MV-4-11 (cell line): Measurements from ENCODE around the gene SMIM29.
A peak's percentile ranks its signal among the peaks of the same experiment; 100 is the strongest.
"Not testable (repeated sequence)": the region's sequence is repeated elsewhere in the genome, so short reads cannot be mapped to it uniquely, and the experiment has no call there.

Source experiments
- DNase-seq: peaks from one replicate; lab custom pipeline; 2025; lab: John Stamatoyannopoulos, UW

The SMIM29 gene

DNA sequence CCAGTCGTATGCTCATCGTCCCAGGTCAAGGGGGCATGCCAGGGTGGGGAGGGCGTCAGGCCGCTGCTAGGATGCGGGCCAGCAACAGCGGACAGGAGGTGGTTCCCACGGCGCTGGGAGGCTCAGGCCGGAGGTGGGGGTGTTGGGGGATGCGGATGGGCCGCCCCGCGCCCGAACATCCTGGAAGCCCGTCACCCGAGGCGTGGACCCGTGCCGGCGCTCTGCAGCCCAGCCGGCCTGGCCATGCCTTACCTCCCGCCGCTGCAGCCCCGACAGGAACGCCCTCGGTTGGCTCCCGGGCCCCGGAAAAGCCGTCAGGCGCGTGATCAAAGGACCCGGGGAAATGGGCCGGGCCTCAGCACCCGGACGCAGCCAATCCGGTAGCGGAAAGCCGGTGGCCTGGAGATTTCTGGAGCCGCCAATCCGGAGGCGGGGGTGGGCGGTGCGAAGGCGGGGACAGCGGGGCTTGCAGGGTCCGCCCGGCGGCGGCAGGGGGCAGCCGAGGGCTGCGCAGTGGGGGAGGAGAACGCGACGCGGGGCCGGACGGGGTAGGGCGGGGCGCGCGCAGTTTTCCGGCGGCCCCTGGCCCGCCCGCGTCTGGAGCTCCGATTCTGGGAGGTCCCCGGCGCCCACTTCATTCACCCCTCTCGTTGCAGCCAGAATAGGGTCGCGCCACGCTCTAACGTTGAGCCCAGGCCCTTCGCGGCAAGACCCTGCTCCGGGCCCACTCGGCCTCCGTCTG, at the start of gene SMIM29:
Gene SMIM29 (minus strand): TSS at position 280 of the 742 bp plus-strand sequence. CDS start 1,215 bp downstream, outside the sequence.
- peak; percentile 86 for DNase-seq

DNA sequence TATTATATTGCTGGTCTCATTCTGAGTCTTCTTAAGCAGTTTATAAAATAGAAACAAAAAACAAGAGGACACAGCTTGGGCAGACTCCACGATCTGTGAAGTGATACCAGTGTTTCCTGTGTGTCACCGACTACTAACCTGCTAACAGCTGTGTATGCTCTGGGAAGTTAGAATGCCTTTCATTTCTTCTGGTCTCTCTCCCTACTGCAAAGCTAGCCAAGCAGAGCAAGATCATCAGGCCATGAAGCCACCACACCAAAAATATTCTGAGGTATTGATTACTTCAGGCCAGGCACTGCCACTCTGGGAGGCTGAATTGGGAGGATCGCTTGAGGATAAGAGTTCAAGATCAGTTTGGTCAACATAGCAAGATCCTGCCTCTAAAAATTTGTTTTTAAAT, 46.9 kb upstream of the SMIM29 start:
- DNase-seq, result no peak

DNA sequence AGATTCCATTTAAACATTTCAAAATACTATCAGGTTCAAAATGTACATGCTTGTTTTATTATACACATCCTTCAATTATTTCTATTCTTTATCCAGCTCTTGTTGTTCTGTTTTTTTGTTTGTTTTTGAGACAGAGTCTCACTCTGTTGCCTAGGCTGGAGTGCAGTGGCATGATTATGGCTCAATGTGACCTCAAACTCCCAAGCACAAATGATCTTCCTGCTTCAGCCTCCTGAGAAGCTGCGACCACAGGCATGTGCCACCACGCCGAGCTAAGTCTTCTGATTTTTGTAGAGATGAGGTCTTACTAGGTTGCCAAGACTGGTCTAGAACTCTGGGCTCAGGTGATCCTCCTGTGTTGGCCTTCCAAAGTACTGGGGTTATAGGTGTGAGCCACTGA, 44.1 kb upstream of the SMIM29 start:
- DNase-seq, result no peak

DNA sequence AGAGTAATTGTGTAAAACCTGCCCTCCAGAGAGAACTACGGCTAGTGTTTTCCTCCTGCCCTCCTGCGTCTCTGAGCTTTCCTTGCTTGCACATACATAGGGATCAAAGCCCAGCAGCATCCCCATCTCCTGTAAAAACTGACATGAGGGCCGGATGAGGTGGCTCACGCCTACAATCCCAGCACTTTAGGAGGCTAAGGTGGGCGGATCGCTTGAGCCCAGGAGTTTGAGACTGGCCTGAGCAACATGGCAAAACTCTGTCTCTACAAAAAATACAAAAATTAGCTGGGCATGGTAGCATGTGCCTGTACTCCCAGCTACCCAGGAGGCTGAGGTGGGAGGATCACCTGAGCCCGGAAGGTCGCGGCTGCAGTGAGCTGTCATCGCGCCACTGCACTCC, 40.3 kb upstream of the SMIM29 start:
- no peak for DNase-seq

DNA sequence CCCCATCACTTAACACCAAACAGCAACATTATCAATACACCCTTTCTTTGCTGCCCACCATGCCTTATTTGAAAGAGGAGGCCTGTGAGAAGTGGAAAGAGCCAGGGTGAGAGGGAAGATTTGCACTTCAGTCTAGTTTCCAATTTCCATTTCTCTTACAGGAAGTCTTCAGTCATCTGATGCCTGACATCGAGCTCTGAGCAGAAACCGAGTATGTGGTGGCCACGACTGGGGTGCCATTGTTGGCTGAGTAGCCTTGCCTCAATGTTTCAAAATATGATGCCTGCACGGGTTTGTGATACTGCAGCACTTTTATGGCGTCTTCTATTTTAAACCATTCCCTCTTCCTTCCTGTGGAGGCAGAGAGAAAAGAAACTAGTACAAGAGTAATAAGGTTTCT, 39.8 kb upstream of the SMIM29 start:
- DNase-seq, result peak; percentile 20

DNA sequence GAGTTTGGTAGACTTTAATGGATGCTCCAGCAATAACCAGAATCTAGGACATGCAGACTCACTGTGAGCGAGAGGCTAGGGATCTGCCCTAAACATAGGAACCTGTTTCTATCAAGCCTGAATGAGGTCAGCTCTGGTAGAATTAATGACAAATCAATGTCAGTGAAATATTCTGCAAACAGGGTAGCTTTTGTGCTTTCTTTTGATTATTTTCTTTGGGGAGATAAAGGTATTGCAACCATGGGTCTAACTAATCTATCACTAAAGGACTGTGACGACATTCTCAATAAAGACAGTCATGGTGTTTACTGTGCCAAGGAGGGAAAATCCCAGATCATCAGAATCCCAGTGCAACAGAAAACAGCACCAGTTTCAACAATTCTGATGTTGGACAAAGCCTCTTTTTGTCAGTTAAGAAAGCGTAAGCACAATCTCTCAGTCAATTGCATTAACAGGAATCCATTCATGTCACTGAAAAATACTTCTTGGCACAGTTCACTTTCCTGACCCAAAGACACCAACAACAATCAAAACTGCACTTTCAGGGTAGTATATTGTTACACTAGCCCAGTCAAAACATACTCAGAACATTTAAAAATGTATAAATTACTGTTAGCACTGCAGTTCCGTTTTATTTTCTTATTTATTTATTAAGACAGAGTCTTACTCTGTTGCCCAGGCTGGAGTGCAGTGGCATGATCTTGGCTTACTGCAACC, 36.8 kb upstream of the SMIM29 start:
- DNase-seq, result no peak

DNA sequence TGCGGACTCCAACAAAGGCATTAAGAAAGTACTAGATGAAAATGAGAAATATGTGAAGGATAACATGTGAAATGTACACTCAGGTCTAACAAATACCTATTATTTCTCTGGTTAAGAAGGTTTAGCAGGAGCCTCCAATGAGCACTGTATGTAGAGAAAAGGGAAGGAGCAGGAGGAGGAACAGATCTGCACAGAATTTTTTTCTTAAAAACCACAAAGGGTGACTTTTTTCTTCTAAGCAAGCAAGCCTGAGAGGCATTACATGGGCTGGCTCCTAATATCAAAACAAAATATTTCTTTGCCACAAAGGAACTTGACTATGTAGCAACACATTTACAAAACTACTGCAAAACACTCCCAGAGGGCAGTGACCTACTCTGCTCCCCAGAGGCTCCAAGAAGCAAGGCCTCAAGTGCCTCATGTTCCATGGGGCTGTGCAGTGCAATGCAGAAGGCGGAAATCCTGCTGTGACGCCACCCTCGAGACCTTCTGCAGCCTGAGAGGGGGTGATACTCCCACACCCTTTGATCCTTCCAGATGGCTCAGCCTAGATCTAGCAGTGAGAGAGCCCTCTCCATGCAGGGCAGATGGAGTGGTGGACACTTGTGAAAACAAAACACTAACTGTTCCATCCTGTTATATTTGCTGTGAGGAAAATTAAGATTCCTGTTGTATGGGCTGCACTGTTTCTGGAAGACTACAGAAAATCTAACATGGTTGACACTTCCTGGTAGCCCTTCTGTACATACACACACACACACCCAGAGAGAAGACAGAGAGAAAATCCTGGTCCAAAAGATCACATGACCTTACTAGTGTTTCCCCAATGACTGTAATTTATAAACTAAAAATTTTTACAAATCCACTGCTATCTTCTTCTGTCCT, 36.0 kb upstream of the SMIM29 start:
- peak; percentile 98 for DNase-seq

DNA sequence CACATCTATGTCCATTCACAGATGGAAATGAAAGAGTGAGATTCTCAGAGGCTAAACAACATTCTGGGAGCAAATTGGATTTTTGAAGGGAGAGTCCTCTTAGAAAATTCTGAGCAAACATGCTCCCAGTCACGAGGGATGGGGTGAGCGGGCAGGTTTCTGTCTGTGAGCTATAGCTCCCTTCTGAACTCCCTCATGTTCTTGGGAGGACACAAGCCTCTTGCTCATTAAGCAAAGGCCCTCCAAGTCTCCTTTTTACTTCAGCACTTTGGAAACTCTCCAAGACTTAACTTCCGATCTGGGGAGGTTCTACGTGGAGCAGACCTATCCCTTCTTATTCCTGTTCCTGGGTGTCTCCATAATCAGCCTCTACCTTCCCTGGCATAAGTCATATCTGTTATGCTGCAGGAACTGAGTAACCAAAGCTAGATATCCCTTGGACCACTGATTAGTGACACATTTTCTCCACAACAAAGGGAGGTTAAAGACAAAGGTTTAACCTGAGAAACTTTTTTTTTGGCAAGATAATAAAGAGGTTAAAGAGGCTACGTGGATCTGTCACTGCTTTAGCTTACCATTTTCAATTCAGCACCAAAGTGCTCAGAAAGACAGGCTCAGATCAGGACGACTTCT, 33.0 kb upstream of the SMIM29 start:
- no peak for DNase-seq

DNA sequence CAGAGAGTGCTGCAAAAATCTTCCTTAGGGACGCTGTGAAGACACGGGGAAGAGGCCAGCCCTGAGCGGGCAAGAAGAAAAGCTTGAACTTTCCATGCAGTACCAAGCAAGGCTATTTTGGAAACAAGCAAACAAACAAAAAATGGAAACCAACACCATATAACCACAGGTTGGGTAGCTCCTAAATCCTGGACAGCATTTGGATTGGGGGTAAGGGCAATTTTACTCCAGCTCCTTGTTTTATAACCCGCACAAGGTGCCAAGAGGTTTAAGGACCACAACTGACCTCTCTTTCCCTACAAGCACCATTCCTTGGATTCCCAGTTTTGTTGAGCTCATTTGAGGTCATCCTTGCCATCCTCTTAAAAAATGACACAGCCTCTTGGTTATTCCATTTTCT, 31.4 kb upstream of the SMIM29 start:
- DNase-seq, result no peak

DNA sequence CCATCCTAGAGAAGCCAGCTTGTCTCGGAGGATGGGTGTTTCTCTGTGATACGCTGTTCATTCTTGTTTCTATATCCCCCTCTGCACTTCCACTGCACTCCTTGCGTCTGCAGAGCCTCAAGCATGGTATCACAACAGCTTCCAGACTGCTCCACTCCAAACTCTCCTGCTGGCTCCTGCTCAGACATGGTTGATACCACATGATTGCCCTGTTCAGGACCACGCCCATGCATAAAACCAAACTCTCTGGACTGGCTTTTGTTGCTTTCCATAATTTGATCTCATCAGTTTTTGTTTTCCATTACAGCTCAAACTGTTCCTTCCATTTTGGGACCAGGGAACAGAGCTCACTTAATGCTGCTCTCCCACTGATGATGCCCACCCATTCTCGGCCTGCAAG, 30.0 kb upstream of the SMIM29 start:
- no peak for DNase-seq

DNA sequence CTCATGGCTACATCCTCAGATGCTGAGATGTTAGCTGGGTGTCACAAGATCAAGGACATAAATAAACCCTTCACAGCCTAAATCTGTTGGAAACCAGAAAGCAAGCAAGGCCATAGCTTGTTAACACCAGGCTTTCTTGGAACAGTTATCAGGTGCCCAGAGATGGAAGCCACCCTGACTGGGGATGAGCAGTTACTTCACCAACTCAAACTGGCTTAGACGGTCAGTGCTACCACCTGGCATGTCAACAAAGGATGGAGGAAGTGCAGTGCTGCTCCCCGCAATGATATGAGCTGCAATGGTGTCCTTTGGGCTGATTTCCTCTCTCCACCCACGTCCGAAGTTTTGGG, 28.9 kb upstream of the SMIM29 start:
- no peak for DNase-seq

DNA sequence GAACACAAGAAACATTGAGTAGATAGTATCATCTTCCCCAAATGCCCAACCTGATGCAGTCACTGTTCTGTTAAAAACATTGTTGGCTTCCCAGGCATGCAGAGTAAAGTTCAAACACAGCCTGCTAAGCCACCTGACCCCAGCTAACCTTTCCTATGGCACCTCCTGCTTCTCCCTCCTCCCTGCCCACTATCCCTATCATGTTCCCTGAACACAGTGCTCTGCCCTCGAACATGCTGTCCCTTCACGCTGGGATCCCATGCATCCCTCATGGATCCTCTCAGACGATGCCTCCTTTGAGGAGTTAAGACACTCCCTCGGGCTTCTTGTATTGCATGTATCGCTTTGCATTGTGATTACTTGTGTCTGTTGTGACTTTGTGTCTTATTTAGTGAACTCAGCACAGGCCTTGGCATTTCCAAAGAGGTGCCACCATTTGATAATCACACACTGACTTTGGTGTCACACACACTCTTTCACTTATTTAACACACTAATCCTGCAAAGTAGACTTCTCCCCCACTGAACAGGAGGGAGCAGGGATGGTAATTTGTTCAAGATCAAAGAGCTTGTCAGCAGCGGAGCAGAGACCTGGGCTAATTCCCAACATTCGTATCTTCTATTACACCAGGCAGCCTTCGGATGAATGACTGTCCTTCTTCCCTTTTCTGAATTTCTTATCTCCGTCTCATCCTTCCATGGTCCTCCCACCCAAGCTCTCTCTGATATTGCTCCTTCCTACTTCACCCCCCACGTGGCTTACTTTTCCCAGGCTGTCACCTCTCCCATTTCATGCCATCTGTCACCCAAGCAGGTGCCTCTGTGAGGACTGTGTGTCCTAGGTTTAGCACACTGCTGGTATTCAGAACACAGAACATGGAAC, 28.3 kb upstream of the SMIM29 start:
- DNase-seq, result no peak

DNA sequence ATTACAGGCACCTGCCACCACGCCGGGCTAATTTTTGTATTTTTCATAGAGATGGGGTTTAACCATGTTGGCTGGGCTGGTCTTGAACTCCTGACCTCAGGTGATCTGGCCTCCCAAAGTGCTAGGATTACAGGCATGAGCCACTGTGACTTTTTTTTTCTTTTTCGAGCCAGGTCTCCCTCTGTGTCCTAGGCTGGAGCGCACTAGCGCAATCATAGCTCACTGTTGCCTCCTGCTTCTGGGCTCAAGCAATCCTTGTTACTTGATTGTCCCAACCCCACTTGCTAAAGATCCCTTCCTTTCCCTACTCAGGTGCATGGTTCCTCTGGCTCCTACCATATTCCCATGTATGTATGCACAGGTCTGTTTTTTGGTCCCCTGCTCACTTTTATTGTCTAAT, 27.4 kb upstream of the SMIM29 start:
- no peak for DNase-seq

DNA sequence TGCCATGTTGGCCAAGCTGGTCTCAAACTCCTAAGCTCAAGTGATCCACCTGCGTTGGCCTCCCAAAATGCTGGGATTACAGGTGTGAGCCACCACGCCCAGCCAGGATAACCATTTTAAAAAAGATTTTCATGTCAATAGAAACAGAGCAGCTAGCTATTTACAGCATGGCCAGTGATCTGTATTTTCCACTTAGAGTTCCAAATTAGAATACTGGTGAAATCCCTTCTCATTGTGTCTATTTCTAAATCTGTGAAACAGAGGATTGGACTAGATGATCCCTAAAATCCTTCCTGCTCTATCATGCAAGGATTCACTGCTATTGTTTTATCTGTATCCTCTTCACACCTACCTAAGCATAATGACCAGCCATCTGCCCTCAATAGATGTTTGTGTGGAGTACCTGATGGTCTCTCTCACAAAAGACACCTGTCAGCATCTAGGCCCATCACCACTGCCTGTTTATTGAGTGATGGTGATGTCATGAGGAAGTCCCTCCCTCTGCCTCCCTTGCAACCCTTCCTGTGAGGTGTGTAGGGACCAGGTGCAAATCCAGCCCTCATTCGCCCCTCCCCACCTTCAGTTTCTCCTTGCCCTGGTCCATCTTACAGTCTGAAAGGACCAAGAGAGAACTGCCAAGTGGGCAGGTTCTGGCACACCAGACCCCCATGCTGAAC, 26.5 kb upstream of the SMIM29 start:
- no peak for DNase-seq

DNA sequence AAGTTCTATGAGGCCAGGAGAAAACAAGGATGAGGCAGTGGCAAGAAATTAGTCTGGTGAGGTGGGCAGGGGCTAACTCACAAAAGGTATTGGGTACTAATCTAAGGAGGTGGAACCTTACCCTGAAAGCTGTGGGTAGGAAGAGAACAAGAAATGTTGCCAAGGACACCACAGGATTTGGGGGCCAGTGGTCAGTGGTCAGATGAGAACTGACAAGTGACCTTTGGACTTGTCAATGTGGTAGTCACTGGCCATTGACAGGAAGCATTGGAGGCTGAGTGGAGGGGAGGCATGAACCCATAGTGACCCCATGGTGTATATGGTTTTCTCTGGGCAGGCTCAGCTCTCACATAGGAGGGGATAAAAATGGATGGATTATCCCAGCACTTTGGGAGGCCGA, 25.3 kb upstream of the SMIM29 start:
- DNase-seq, result peak; percentile 2

DNA sequence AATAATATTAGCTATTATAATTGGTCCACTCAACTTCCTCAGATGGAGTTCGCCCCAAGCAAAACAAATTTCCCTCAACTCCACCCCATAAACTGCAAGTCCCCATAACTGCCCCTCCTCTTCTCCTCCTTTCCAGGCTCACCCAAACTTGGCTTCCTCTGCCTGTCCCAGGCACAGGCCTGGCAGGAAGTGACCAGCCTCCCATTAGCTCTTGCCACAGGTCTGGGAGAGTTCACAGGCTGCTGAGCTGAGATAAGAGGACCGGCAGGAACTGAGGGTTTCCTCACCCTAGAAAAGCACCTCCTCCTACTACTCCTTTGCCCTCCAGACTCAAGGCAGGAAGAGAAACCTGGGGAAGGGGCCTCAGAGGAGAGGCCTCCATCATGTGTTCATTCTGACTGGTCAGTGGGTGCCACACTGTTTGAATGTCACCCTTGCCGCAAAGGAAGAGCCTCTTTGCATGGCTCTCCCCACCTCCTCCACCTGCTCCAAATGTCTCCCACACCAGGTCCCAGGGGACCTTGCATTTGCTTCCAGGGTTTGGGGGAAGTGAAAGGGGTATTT, 24.5 kb upstream of the SMIM29 start:
- DNase-seq, result peak; percentile 33

DNA sequence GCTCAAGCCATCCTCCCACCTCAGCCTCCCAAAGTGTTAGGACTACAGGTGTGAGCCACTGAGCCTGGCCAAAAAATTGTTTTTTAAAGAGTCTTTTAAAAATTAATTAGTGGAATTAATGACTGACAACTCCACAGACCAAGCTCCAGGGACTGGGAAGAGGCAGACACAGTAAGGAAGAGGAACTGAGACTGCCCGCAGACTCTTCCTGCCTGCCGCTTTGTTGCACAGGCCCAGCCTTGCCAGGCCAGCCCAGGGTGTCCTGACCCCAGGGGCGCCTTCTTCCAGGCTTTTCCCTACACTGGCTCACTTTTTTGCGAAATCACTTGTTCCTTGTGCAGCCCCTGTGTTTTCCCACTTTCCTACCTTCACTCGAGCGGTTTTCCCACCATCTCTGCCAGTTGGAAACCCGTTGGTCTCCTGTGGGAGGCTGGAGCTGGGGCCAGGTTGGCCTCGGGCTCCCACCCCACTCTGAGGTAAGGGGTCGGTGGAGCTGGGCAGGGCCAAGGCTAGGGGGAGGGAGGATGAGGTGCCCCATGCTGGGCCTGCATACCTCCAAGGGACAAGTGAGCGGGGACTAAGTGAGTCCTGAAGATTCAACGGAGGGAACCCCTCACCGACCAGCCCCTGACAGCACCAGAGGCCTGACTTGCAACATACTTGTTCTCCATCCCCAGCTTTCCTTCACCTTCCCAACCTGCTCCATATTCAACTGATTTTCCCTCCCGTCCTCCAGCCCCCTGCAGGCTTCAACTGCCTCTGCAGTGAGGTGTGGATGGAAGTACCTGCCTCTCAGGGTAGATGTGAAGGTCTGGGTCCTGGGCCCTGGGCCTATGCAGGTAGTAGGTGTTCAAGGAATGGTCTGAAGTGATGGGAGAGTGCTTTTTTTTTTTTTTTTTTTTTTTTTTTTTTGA, 23.5 kb upstream of the SMIM29 start:
- DNase-seq, result peak; percentile 74

DNA sequence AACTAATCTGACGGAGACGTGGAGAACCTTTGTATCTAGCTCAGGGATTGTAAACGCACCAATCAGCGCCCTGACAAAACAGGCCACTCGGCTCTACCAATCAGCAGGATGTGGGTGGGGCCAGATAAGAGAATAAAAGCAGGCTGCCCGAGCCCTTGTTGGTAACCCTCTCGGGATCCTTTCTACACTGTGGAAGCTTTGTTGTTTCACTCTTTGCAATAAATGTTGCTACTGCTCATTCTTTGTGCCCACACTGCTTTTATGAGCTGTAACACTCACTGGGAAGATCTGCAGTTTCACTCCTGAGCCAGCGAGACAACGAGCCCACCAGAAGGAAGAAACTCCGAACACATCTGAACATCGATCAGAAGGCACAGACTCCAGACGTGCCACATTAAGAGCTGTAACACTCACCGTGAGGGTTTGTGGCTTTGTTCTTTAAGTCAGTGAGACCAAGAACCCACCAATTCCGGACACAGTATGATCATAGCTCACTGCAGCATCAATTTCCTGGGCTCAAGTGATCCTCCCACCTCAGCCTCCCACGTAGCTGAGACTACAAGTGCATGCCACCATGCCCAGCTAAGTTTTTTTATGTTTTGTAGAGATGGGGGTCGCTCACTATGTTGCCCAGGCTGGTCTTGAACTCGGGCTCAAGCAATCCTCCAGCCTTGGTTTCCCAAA, 21.0 kb upstream of the SMIM29 start:
- DNase-seq, result not testable (repeated sequence)

DNA sequence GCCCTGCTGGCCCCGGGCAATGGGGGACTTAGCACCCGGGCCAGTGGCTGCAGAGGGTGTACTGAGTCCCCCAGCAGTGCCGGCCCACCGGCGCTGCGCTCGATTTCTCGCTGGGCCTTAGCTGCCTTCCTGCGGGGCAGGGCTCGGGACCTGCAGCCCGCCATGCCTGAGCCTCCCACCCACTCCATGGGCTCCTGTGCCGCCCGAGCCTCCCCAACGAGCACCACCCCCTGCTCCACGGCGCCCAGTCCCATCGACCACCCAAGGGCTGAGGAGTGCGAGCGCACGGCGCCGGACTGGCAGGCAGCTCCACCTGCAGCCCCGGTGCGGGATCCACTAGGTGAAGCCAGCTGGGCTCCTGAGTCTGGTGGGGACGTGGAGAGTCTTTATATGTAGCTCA, 20.3 kb upstream of the SMIM29 start:
- DNase-seq, result not testable (repeated sequence)
